ENCODE data around the gene ENTPD2.
A peak's percentile ranks its signal among the peaks of the same experiment; 100 is the strongest.
"Not testable (repeated sequence)": the region's sequence is repeated elsewhere in the genome, so short reads cannot be mapped to it uniquely, and the experiment has no call there.

ENTPD2 gene

DNA sequence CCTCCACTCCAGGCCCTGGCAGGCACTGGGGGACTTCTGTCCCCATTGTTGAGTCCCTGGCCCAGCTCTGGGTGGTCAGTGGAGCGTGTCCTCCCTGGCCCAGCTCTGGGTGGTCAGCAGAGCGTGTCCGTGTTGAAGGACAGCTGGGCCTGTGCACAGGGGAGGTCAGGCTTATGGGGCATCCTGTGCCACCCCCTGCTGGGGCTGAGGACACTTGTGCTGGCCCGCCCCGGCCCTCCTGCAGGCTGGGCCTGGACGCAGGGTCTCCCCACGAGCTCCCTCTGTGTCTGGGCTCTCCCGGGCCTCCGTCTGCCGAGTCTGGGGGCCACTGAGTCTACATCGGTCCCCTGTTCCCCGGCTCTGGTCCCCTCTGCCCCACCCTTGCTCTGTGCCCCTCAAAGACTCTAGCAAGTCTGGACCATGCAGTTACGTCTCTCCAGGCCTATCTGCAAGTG, 46.0 kb downstream of the ENTPD2 start:
- in situ Hi-C loops (cut with MboI; ENCODE audit: low sequenced_read_pairs, unreplicated experiment), result no loop called here
- TF ChIP-seq, protein P1, sequence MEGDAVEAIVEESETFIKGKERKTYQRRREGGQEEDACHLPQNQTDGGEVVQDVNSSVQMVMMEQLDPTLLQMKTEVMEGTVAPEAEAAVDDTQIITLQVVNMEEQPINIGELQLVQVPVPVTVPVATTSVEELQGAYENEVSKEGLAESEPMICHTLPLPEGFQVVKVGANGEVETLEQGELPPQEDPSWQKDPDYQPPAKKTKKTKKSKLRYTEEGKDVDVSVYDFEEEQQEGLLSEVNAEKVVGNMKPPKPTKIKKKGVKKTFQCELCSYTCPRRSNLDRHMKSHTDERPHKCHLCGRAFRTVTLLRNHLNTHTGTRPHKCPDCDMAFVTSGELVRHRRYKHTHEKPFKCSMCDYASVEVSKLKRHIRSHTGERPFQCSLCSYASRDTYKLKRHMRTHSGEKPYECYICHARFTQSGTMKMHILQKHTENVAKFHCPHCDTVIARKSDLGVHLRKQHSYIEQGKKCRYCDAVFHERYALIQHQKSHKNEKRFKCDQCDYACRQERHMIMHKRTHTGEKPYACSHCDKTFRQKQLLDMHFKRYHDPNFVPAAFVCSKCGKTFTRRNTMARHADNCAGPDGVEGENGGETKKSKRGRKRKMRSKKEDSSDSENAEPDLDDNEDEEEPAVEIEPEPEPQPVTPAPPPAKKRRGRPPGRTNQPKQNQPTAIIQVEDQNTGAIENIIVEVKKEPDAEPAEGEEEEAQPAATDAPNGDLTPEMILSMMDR (IDR thresholded peaks at IDR 0.05; ENCODE audit: borderline replicate concordance, control extremely low read depth, extremely low read depth, insufficient read depth, missing control alignments), result no peak
- no peak for DNase-seq (ENCODE audit: low spot score)

DNA sequence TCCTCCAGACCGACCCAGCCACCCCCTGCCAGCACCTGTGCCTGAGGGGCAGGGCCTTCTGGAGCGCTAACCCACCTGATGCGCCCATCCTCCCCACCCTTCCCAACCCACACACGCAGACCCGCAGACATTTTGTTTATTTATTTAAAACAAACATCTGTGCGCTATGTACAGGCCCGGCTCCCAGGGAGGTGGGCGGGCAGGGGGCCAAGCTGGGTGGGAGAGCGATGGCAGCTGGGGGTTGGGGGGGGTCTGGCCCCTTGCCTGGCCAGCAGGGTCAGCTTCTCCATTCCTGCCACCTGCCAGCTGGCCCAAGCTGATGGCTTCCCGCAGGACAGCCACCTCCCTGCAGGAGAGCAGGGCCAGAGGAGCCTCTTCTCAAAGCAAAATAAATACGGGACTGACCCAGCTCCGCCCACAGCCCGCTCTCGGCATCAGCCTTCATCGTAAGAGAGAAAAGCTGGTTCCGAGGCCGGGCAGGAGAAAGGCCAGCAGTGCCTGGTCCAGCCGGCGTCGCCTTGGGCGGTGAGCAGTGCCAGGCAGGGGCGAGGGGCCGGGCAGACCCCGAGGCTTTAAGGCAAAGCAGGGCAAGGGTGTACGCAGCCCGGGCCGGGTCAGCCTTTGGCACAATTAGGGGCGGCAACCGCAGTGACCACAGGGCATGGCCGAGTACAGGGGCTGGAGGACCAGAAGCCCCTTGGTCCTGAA, 46.6 kb downstream of the ENTPD2 start:
- TF ChIP-seq, protein P1 (IDR thresholded peaks at IDR 0.05; ENCODE audit: borderline replicate concordance, control extremely low read depth, extremely low read depth, insufficient read depth, missing control alignments), result no peak
- in situ Hi-C loops (cut with MboI; ENCODE audit: low sequenced_read_pairs, unreplicated experiment), result no loop called here
- no peak for DNase-seq (ENCODE audit: low spot score)

DNA sequence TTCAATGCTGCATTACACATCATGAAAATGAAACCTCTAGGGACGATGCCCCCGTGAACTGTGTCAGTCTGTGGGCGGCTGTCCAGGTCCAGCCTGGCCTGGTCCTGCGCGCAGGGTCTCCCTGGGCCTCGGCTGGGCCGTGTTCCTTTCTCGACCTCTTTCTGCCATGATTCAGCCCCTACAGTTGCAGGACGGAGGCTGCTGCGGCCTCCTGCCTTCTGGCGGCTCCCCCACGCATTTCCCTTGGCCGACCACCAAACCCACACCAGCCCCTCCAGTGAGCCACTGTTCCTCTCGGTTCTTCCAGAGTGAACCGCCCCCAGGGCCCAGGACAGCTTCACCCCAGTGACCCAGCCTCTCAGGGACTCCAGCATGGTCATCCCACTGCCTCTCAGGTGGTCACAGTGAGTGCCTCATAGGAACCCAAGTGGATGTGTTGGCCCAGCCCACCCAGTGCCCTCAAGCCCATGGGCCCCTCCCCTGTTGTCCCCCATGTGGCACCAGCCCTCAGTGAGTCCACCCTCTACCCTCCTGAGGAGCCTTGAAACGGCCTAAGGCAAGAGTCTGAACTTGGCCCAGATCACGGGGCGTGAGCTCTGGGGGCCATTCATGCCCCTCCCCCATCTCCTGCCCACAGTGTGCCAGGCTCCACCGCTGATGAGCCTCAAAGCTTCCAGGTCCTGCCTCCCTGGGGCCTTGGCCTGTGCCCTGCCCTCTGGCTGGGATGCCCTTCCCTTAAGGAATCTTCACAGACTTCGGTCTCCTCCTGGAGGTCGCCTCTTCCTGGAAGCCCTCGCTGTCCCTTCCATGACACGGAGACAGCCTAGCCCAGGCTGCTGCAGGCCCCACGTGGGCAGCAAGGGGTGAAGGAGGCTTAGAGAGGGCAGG, 47.5 kb downstream of the ENTPD2 start:
- in situ Hi-C loops (cut with MboI; ENCODE audit: low sequenced_read_pairs, unreplicated experiment), result no loop called here
- no peak for DNase-seq (ENCODE audit: low spot score)
- TF ChIP-seq, protein P1 (IDR thresholded peaks at IDR 0.05; ENCODE audit: borderline replicate concordance, control extremely low read depth, extremely low read depth, insufficient read depth, missing control alignments), result no peak

DNA sequence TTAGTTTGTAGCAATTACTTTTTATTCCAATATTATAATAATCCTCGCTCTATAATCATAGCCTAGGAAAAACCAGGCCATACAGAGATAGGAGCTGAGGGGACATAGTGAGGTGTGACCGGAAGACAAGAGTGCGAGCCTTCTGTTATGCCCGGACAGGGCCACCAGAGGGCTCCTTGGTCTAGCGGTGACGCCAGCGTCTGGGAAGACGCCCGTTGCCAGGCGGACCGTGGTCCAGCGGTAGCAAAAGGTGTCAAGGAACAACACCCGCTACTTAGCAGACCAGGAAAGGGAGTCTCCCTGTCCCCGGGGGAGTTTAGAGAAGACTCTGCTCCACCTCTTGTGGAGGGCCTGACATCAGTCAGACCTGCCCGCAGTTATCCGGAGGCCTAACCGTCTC, 49.6 kb downstream of the ENTPD2 start:
- in situ Hi-C loops (cut with MboI; ENCODE audit: low sequenced_read_pairs, unreplicated experiment); DNase-seq (ENCODE audit: low spot score): not testable (repeated sequence)
- TF ChIP-seq, protein P1 (IDR thresholded peaks at IDR 0.05; ENCODE audit: borderline replicate concordance, control extremely low read depth, extremely low read depth, insufficient read depth, missing control alignments), result peak; percentile 17

DNA sequence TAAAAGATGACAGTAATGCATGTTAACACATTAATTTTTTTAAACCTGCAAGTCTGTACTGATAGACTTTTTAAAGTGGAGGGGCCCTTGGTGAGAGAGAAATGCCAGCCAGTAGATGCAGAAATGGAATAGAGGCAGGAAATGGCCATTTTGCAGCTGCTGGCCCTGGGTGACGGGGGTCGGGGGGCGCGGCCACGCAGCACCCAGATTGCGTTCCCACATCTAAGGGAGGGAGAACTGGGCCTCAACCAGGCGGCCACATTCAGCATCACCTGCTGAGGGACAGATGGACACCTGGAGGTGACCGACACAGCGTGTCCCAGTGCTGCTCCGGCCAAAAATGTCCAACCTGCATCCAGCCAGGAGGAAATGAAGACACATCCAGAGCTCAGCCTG, 51.2 kb downstream of the ENTPD2 start:
- in situ Hi-C loops (cut with MboI; ENCODE audit: low sequenced_read_pairs, unreplicated experiment), result no loop called here
- DNase-seq (ENCODE audit: low spot score), result no peak

More for the DNA sequence above, 51.2 kb downstream of the ENTPD2 start:
- TF ChIP-seq, protein P1 (IDR thresholded peaks at IDR 0.05; ENCODE audit: borderline replicate concordance, control extremely low read depth, extremely low read depth, insufficient read depth, missing control alignments), result no peak

Measured in GM13976 (cell line).